ENCODE results near the gene ODF2.

- TF ChIP-seq CTCF (IDR thresholded peaks at IDR 0.05), result no peak
- no peak for TF ChIP-seq POLR2AphosphoS5 (IDR thresholded peaks at IDR 0.05)
These were observed 26.9 kb upstream of the ODF2 start for GRCh38 chr9:128428644-128429512.

Data from breast epithelium (tissue), 3 donors.